ENCODE measurements around the gene GNB4.

GNB4 gene

GRCh38 chr3:179449636-179450035, 1.6 kb downstream of the GNB4 start:
- DNase-seq (ENCODE audit: low spot score), result no peak
- no peak for TF ChIP-seq CTCF (IDR thresholded peaks at IDR 0.05; ENCODE audit: extremely low read depth, insufficient read depth, missing control alignments)
- in situ Hi-C loops (cut with MboI; ENCODE audit: low pct_unique_long_range_greater_than_20kb, low sequenced_read_pairs, unreplicated experiment), result loop anchor here (10.0 kb wide), 1 partner anchor 105 kb away; no protein-coding TSS in a partner anchor

GRCh38 chr3:179447251-179447650, 4.0 kb downstream of the GNB4 start:
- in situ Hi-C loops (cut with MboI; ENCODE audit: low pct_unique_long_range_greater_than_20kb, low sequenced_read_pairs, unreplicated experiment), result loop anchor here (10.0 kb wide), 1 partner anchor 108 kb away; no protein-coding TSS in a partner anchor
- DNase-seq (ENCODE audit: low spot score), result no peak
- no peak for TF ChIP-seq CTCF (IDR thresholded peaks at IDR 0.05; ENCODE audit: extremely low read depth, insufficient read depth, missing control alignments)

GRCh38 chr3:179446501-179446900, 4.8 kb downstream of the GNB4 start:
- TF ChIP-seq CTCF (IDR thresholded peaks at IDR 0.05; ENCODE audit: extremely low read depth, insufficient read depth, missing control alignments), result peak; percentile 25
- DNase-seq (ENCODE audit: low spot score), result no peak
- in situ Hi-C loops (cut with MboI; ENCODE audit: low pct_unique_long_range_greater_than_20kb, low sequenced_read_pairs, unreplicated experiment), result loop anchor here (10.0 kb wide), 1 partner anchor 108 kb away; no protein-coding TSS in a partner anchor

DNA sequence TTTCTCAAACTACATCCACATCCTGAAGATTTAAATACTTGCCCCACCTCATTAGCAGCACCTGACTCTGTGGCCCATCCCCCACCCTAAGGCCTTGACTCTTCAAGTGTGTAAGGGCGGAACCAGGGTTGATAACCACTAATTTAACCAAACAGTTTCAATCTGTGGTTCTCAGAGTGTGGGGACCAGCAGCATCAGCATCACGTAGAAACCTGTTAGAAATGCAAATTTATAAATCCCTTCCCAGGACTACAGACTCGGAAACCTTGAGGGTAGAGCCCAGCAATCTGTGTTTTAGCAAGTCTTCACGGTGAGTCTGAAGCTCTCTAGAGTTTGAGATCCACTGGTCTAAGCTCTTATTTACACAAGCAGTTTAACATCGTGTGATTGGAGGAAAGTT, 12.4 kb downstream of the GNB4 start:
- in situ Hi-C loops (cut with MboI; ENCODE audit: low pct_unique_long_range_greater_than_20kb, low sequenced_read_pairs, unreplicated experiment), result no loop called here
- TF ChIP-seq CTCF (IDR thresholded peaks at IDR 0.05; ENCODE audit: extremely low read depth, insufficient read depth, missing control alignments), result no peak
- no peak for DNase-seq (ENCODE audit: low spot score)

- in situ Hi-C loops (cut with MboI; ENCODE audit: low pct_unique_long_range_greater_than_20kb, low sequenced_read_pairs, unreplicated experiment), result no loop called here
- DNase-seq (ENCODE audit: low spot score), result no peak
- TF ChIP-seq CTCF (IDR thresholded peaks at IDR 0.05; ENCODE audit: extremely low read depth, insufficient read depth, missing control alignments), result no peak
These were observed 14.8 kb downstream of the GNB4 start for GRCh38 chr3:179436517-179436916.

- DNase-seq (ENCODE audit: low spot score), result no peak
- no peak for TF ChIP-seq CTCF (IDR thresholded peaks at IDR 0.05; ENCODE audit: extremely low read depth, insufficient read depth, missing control alignments)
- in situ Hi-C loops (cut with MboI; ENCODE audit: low pct_unique_long_range_greater_than_20kb, low sequenced_read_pairs, unreplicated experiment), result no loop called here
These were observed 18.8 kb downstream of the GNB4 start for GRCh38 chr3:179432451-179432850.

- in situ Hi-C loops (cut with MboI; ENCODE audit: low pct_unique_long_range_greater_than_20kb, low sequenced_read_pairs, unreplicated experiment), result no loop called here
- no peak for DNase-seq (ENCODE audit: low spot score)
- TF ChIP-seq CTCF (IDR thresholded peaks at IDR 0.05; ENCODE audit: extremely low read depth, insufficient read depth, missing control alignments), result no peak
These were observed 19.2 kb downstream of the GNB4 start for GRCh38 chr3:179432021-179432420.

Data from GM13977 (cell line).